Measurements from ENCODE around the gene COX6B2. TPM values are rescaled to one million over a fixed set of nuclear protein-coding genes. Genes with fewer than 3 reads are reported as not detected.

COX6B2 gene
- total RNA-seq, 1 donor from 2014 or later: 0.17 TPM

GRCh38 chr19:55345818-55346724, 8.4 kb downstream of the COX6B2 start:
- Mint-ChIP-seq H3K27ac (ENCODE audit: unreplicated experiment) (no peak overlapping the region), H3K4me1 (ENCODE audit: low read depth) (peaks cover 20% of the 10 kb centered on the region), H3K4me3 (ENCODE audit: unreplicated experiment) (no peak overlapping the region), H3K9me3 (ENCODE audit: low read depth) (no peaks in the 10 kb centered on the region), H3K27me3 (ENCODE audit: low read depth) (peaks cover 3% of the 10 kb centered on the region), H3K36me3 (ENCODE audit: low read depth) (no peaks in the 10 kb centered on the region)
- TF ChIP-seq CTCF (IDR thresholded peaks at IDR 0.05): no peak
- no peak for DNase-seq (ENCODE audit: low spot score)

GRCh38 chr19:55345101-55345817, 9.3 kb downstream of the COX6B2 start:
- no peak overlapping the region for H3K4me3 Mint-ChIP-seq (ENCODE audit: unreplicated experiment)
- no peaks in the 10 kb centered on the region for H3K9me3 Mint-ChIP-seq (ENCODE audit: low read depth)
- peaks cover 28% of the 10 kb centered on the region for H3K4me1 Mint-ChIP-seq (ENCODE audit: low read depth)
- H3K27ac Mint-ChIP-seq (ENCODE audit: unreplicated experiment): no peak overlapping the region
- no peak for TF ChIP-seq CTCF (IDR thresholded peaks at IDR 0.05)
- H3K36me3 Mint-ChIP-seq (ENCODE audit: low read depth): no peaks in the 10 kb centered on the region
- DNase-seq (ENCODE audit: low spot score): no peak
- H3K27me3 Mint-ChIP-seq (ENCODE audit: low read depth): no peaks in the 10 kb centered on the region

DNA sequence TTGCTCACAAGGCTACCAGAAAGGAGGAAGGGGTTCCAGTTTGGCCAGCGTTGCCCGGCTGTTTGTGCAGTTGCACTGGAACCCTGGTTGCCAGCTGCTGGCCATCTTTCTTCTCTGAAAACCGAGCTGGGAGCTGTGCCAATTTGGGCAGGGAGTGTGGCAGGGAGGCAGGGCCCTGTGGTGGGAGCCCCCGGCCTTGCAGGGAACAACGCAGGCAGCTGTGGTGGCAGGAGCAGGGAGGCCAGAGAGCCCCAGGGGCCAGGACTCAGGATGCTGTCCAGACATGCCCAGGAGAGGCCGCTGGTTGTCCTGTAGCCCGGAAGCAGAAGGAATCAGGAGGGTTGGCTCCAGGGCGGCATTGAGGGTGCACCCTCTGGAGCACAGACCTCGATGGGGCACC, 10.1 kb downstream of the COX6B2 start:
- H3K36me3 Mint-ChIP-seq (ENCODE audit: low read depth): no peaks in the 10 kb centered on the region
- H3K27ac Mint-ChIP-seq (ENCODE audit: unreplicated experiment): no peak overlapping the region
- no peak for DNase-seq (ENCODE audit: low spot score)
- TF ChIP-seq CTCF (IDR thresholded peaks at IDR 0.05): peak; percentile 24
- H3K4me1 Mint-ChIP-seq (ENCODE audit: low read depth): peaks cover 33% of the 10 kb centered on the region
- H3K4me3 Mint-ChIP-seq (ENCODE audit: unreplicated experiment): no peak overlapping the region
- H3K9me3 Mint-ChIP-seq (ENCODE audit: low read depth): no peaks in the 10 kb centered on the region
- H3K27me3 Mint-ChIP-seq (ENCODE audit: low read depth): no peaks in the 10 kb centered on the region

DNA sequence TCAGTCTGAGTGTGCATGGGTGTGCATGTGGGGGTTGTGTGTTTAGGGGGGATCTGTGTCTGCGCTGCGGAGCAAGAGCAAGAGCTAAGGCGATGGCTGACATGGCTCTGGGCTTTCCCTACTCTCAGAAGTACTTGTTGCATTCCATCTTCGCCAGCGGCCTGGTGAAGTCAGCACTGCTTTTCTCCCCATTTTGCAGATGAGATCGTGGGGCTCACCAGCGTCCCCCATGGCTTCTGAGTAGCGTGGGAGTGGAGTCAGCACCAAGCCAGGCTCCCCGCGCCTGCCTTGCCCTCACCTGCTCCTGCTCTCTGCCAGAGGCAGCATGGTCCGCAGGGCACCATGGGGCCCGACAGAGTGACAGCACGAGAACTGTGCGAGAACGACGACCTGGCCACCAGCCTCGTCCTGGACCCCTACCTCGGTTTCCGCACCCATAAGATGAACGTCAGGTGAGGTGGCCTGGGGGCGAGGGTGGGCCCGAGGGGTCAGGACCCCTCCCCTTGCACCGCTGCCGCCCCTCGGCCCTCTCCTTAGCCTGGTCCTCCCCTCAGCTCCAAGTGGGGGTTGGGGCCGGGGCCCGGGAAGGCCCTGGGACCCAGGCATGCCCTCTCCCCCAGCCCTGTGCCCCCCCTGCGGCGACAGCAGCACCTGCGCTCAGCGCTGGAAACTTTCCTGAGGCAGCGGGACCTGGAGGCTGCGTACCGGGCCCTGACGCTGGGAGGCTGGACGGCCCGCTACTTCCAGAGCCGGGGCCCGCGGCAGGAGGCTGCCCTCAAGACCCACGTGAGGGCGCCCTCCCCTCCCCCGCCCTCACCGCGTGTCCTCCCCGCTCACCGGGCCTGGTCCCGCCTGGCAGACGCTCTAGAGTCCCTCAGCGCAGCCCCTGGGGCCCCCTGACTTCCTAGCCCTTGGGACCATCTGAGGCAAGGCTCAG, 12.7 kb downstream of the COX6B2 start:
- Mint-ChIP-seq H3K9me3 (ENCODE audit: low read depth) (no peaks in the 10 kb centered on the region), H3K4me1 (ENCODE audit: low read depth) (peaks cover 39% of the 10 kb centered on the region), H3K27ac (ENCODE audit: unreplicated experiment) (no peak overlapping the region), H3K27me3 (ENCODE audit: low read depth) (no peaks in the 10 kb centered on the region), H3K4me3 (ENCODE audit: unreplicated experiment) (peak overlapping the region; percentile 40), H3K36me3 (ENCODE audit: low read depth) (no peaks in the 10 kb centered on the region)
- no peak for DNase-seq (ENCODE audit: low spot score)
- TF ChIP-seq CTCF (IDR thresholded peaks at IDR 0.05): no peak
